Astrocyte (in vitro differentiated cells and primary cell): Measurements from ENCODE around the gene LRR1. TPM values are rescaled to one million over a fixed set of nuclear protein-coding genes. Genes with fewer than 3 reads are reported as not detected.

Source experiments
- DNase-seq: peaks from one replicate; pipeline ENCODE4 v3.0.0-alpha.2; 2010; ENCODE audit warnings: low read depth
- FAIRE-seq: peaks from 2 replicates; lab custom pipeline; 2011; peaks lifted over from hg19 to GRCh38; lab: Jason Lieb, UNC
- H2AFZ ChIP-seq: 2 replicates; pipeline ENCODE4 v1.6.0; 2012; ENCODE audit warnings: low read depth, low read length, inconsistent platforms
- H3K27ac ChIP-seq: 2 replicates; pipeline ENCODE4 v1.5.1; 2011; ENCODE audit warnings: low read depth, low read length, inconsistent platforms
- H3K27me3 ChIP-seq: 2 replicates; pipeline ENCODE4 v1.6.0; 2011; ENCODE audit warnings: low read length, inconsistent platforms; ENCODE audit not compliant: insufficient read depth
- H3K36me3 ChIP-seq: 2 replicates; pipeline ENCODE4 v1.5.1; 2011; ENCODE audit warnings: low read length, inconsistent platforms; ENCODE audit not compliant: insufficient read depth
- H3K4me1 ChIP-seq: 2 replicates; pipeline ENCODE4 v1.5.1; 2011; ENCODE audit warnings: low read length, inconsistent platforms; ENCODE audit not compliant: insufficient read depth
- H3K4me2 ChIP-seq: 2 replicates; pipeline ENCODE4 v1.6.0; 2012; ENCODE audit warnings: low read length, inconsistent platforms
- H3K4me3 ChIP-seq: 2 replicates; pipeline ENCODE4 v1.5.1; 2011; ENCODE audit warnings: low read depth, mild to moderate bottlenecking, low read length, inconsistent platforms; ENCODE audit not compliant: insufficient read depth
- H3K79me2 ChIP-seq: 2 replicates; pipeline ENCODE4 v1.6.0; 2012; ENCODE audit warnings: mild to moderate bottlenecking, low read length, inconsistent platforms; ENCODE audit not compliant: insufficient read depth
- H3K9ac ChIP-seq: 2 replicates; pipeline ENCODE4 v1.6.0; 2012; ENCODE audit warnings: mild to moderate bottlenecking, low read length, inconsistent platforms
- H3K9me3 ChIP-seq: 2 replicates; pipeline ENCODE4 v1.5.1; 2012; ENCODE audit warnings: low read depth, mild to moderate bottlenecking, low read length, inconsistent platforms; ENCODE audit not compliant: insufficient read depth
- H4K20me1 ChIP-seq: 2 replicates; pipeline ENCODE4 v1.6.0; 2012; ENCODE audit warnings: low read length, inconsistent platforms; ENCODE audit not compliant: insufficient read depth
- H3K27ac Mint-ChIP-seq: one replicate; pipeline ENCODE4 v1.8.0; 2021; ENCODE audit warnings: mild to moderate bottlenecking, mixed read lengths; ENCODE audit not compliant: unreplicated experiment
- H3K27me3 Mint-ChIP-seq: one replicate; pipeline ENCODE4 v1.8.0; 2021; ENCODE audit warnings: low read depth, mixed read lengths; ENCODE audit not compliant: unreplicated experiment
- H3K36me3 Mint-ChIP-seq: one replicate; pipeline ENCODE4 v1.8.0; 2021; ENCODE audit warnings: low read depth, mixed read lengths; ENCODE audit not compliant: unreplicated experiment
- H3K4me1 Mint-ChIP-seq: one replicate; pipeline ENCODE4 v1.8.0; 2021; ENCODE audit warnings: low read depth, mixed read lengths; ENCODE audit not compliant: unreplicated experiment
- H3K4me3 Mint-ChIP-seq: one replicate; pipeline ENCODE4 v1.8.0; 2021; ENCODE audit warnings: mild to moderate bottlenecking, moderate library complexity, mixed read lengths; ENCODE audit not compliant: unreplicated experiment
- H3K9me3 Mint-ChIP-seq: one replicate; pipeline ENCODE4 v1.8.0; 2021; ENCODE audit warnings: mild to moderate bottlenecking, mixed read lengths; ENCODE audit not compliant: unreplicated experiment
- CTCF ChIP-seq: IDR thresholded peaks from 2 replicates; pipeline ENCODE4 v1.5.1; 2011; ENCODE audit warnings: low read depth, mild to moderate bottlenecking, inconsistent platforms, low read length, moderate library complexity; ENCODE audit not compliant: insufficient read depth
- EZH2 ChIP-seq: IDR thresholded peaks from 2 replicates; pipeline ENCODE4 v1.6.1; 2012; ENCODE audit warnings: mild to moderate bottlenecking, low read length, inconsistent platforms; ENCODE audit not compliant: insufficient read depth
- total RNA-seq: library from RNA; stranded (reverse); gene quantifications from 2 replicates; pipeline ENCODE4 v1.2.1, GENCODE V29; 2021

The LRR1 gene
- total RNA-seq, 1 donor from 2014 or later = 10.0 TPM

DNA sequence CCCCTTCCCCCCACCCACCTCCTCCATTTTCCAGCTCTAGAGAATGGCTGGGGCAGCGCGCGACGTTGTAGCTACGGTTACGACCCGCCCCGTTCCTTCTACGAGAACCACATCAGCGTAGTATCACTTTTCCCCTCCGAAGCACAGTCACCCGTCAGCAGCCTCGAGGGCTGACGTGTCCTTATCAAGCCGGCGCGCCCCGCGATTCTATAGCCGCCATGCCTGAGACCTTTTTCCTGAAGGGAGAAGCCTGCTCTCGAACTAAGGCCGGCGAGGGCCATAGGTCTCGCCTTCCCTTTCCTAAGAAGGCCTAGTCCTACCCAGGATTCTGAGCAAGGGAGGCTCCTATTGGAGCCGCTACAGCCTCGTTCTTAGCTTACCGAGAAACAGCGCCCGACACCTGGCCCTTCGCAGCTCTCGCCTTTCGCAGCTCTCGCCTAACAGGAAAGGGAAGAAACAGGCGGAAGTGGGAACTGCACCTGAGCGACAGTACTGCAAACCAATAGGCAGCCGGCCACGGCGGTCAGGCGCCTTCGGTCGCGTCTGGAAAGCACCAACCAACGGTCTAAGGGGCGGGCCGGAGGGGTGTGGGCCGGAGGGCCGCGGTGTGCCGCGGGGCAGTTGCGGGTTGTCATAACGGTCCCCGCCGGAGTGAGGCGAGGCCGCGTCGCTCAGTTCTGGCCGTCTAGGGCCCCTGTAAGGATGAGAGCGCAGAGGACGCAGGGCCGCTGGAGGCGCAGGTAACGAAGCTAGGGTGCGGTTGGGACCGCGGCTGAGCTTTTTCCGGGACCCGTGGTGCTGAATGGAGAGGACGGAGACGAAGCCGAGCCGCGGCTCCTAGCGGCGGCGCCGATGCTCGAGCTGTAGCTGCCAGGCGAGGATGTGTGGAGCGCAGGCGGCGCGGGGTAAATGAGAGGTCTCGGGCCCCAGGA is 21.7 kb downstream of the LRR1 start, which contains the start of the genes MGAT2 and RPL36AL:
Gene MGAT2 (plus strand): TSS at position 618 of the 932 bp plus-strand sequence. CDS start 470 bp downstream, outside the sequence.
Gene RPL36AL (minus strand): TSS at position 445 of the 932 bp plus-strand sequence. CDS start 1,522 bp downstream, outside the sequence.
- H3K4me1 Mint-ChIP-seq = peaks cover 30% of the 10 kb centered on the region
- Histone ChIP-seq H3K9ac (peak within 1 kb of the TSS; percentile 98), H2AFZ (peak within 1 kb of the TSS; percentile 79), H3K4me2 (peak within 1 kb of the TSS; percentile 99), H3K27me3 (no peaks in the 10 kb centered on the region), H3K9me3 (no peaks in the 10 kb centered on the region), H4K20me1 (peaks cover 67% of the 10 kb centered on the region), H3K27ac (peak within 1 kb of the TSS; percentile 98), H3K4me3 (peak within 1 kb of the TSS; percentile 98), H3K79me2 (peaks cover 83% of the 10 kb centered on the region), H3K36me3 (peaks cover 14% of the 10 kb centered on the region), H3K4me1 (peaks cover 38% of the 10 kb centered on the region)
- DNase-seq (peak; percentile 98), FAIRE-seq (no peak)
- TF ChIP-seq CTCF (no peak), EZH2 (no peak)
- no peaks in the 10 kb centered on the region for H3K27me3 Mint-ChIP-seq
- H3K4me3 Mint-ChIP-seq = peak within 1 kb of the TSS; percentile 98
- peaks cover 9% of the 10 kb centered on the region for H3K36me3 Mint-ChIP-seq
- H3K27ac Mint-ChIP-seq = peak within 1 kb of the TSS; percentile 98
- H3K9me3 Mint-ChIP-seq = no peaks in the 10 kb centered on the region

DNA sequence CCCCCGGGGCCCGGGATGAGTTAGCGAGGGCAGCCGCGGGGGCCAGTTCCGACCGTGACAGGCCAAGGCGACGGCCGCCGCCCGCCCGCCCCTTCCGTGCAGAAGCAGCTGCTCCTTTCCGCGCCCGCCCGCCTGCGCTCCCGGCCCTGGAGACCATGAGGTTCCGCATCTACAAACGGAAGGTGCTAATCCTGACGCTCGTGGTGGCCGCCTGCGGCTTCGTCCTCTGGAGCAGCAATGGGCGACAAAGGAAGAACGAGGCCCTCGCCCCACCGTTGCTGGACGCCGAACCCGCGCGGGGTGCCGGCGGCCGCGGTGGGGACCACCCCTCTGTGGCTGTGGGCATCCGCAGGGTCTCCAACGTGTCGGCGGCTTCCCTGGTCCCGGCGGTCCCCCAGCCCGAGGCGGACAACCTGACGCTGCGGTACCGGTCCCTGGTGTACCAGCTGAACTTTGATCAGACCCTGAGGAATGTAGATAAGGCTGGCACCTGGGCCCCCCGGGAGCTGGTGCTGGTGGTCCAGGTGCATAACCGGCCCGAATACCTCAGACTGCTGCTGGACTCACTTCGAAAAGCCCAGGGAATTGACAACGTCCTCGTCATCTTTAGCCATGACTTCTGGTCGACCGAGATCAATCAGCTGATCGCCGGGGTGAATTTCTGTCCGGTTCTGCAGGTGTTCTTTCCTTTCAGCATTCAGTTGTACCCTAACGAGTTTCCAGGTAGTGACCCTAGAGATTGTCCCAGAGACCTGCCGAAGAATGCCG is 22.6 kb downstream of the LRR1 start:
- Mint-ChIP-seq H3K27me3 (no peaks in the 10 kb centered on the region), H3K36me3 (peaks cover 9% of the 10 kb centered on the region), H3K9me3 (no peaks in the 10 kb centered on the region), H3K27ac (peak overlapping the region; percentile 77), H3K4me1 (peaks cover 30% of the 10 kb centered on the region), H3K4me3 (peak overlapping the region; percentile 98)
- Histone ChIP-seq H3K27me3 (no peaks in the 10 kb centered on the region), H3K9ac (peak overlapping the region; percentile 98), H3K36me3 (peaks cover 16% of the 10 kb centered on the region), H3K9me3 (no peaks in the 10 kb centered on the region), H3K79me2 (peaks cover 88% of the 10 kb centered on the region), H3K4me2 (peak overlapping the region; percentile 99), H4K20me1 (peaks cover 70% of the 10 kb centered on the region), H3K4me1 (peaks cover 38% of the 10 kb centered on the region), H3K27ac (peak overlapping the region; percentile 90), H3K4me3 (peak overlapping the region; percentile 98), H2AFZ (peak overlapping the region; percentile 79)
- no peak for TF ChIP-seq CTCF
- no peak for TF ChIP-seq EZH2
- peak; percentile 35 for DNase-seq
- no peak for FAIRE-seq
